Measurements from ENCODE around the gene ERBB3.

DNA sequence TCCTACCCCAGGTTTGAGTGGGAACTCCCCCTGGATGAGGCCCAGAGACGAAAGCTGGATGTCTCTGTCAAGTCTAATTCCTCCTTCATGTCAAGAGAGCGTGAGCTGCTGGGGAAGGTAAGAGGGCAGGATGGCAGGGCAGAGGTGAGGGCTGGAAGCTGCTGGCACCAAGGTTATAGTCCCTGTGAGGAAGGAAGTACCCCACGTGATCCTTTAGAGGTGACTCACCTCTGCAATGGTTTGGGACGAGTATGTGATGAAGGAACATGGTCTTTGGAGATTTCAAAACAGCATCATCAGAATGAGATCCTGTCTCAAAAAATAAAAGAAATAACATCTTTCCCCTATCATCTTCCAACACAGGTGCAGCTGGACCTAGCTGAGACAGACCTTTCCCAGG, 63.3 kb downstream of the ERBB3 start:
- TF ChIP-seq POLR2A (IDR thresholded peaks at IDR 0.05; ENCODE audit: low read length) (no peak), GATA1 (IDR thresholded peaks at IDR 0.05; ENCODE audit: low read depth, low read length) (no peak)

Measured in erythroblast (primary cell).